HepG2 (cell line): ENCODE results near the gene BMF. TPM values are rescaled to one million over a fixed set of nuclear protein-coding genes. Genes with fewer than 3 reads are reported as not detected.

Experiments
- CSRNP2 ChIP-seq: sonication (generic); formaldehyde crosslinking; conservative IDR thresholded peaks from 2 replicates; pipeline ENCODE4 v1.8.0; 2022; ENCODE audit warnings: low read depth, missing genetic modification reagents
- HOXD1 ChIP-seq: sonication (generic); formaldehyde crosslinking; IDR thresholded peaks from 2 replicates; pipeline ENCODE4 v1.5.0; 2020; ENCODE audit warnings: missing genetic modification reagents
- KAT7 ChIP-seq: IDR thresholded peaks from 2 replicates; pipeline ENCODE4 v1.6.1; 2018; ENCODE audit warnings: borderline replicate concordance, missing compliant biosample characterization
- KLF13 ChIP-seq: sonication (generic); formaldehyde crosslinking; IDR thresholded peaks from 2 replicates; pipeline ENCODE4 v1.4.0; 2020; ENCODE audit warnings: mild to moderate bottlenecking, missing genetic modification reagents
- LCORL ChIP-seq, 2 experiments: fragments of 450-650 bp in 1 of 2; sonication (generic) in 1 of 2; formaldehyde crosslinking in 1 of 2; IDR thresholded peaks; 2 replicates each; pipeline versions ENCODE4 v1.5.0 to v1.6.1; 2017 to 2020; ENCODE audit warnings: antibody characterized with exemption in 1 of 2, missing genetic modification reagents in 1 of 2
- MEF2D ChIP-seq: sonication (generic); formaldehyde crosslinking; IDR thresholded peaks from 2 replicates; pipeline ENCODE4 v1.5.1; 2020; ENCODE audit warnings: mild to moderate bottlenecking, missing genetic modification reagents
- PLRG1 ChIP-seq: fragments of 450-650 bp; conservative IDR thresholded peaks from 2 replicates; pipeline ENCODE4 v1.6.1; 2016
- TARDBP ChIP-seq: sonication (generic); formaldehyde crosslinking; IDR thresholded peaks from 2 replicates; pipeline ENCODE4 v1.8.0; 2022; ENCODE audit warnings: mild to moderate bottlenecking, missing genetic modification reagents
- TFE3 ChIP-seq: IDR thresholded peaks from 2 replicates; pipeline ENCODE4 v1.6.1; 2016
- TSC22D2 ChIP-seq: sonication (generic); formaldehyde crosslinking; IDR thresholded peaks from 2 replicates; pipeline ENCODE4 v1.5.1; 2020; ENCODE audit warnings: missing genetic modification reagents, mild to moderate bottlenecking, borderline replicate concordance
- ZNF292 ChIP-seq: sonication (generic); formaldehyde crosslinking; IDR thresholded peaks from 2 replicates; pipeline ENCODE4 v1.8.1; 2022; ENCODE audit warnings: mild to moderate bottlenecking, low read depth, missing genetic modification reagents, borderline replicate concordance
- ZNF550 ChIP-seq: sonication (generic); formaldehyde crosslinking; IDR thresholded peaks from 2 replicates; pipeline ENCODE4 v1.4.0; 2020; ENCODE audit warnings: mild to moderate bottlenecking, missing genetic modification reagents, borderline replicate concordance
- ZNF580 ChIP-seq: IDR thresholded peaks from 2 replicates; pipeline ENCODE4 v1.6.1; 2016; ENCODE audit warnings: low read depth, borderline replicate concordance
- ZNF7 ChIP-seq: IDR thresholded peaks from 2 replicates; pipeline ENCODE4 v1.6.1; 2016; ENCODE audit warnings: missing biosample characterization, missing genetic modification reagents
- polyA plus RNA-seq, 8 experiments: library from polyadenylated mRNA; depleted of rRNA in 3 of 8; stranded (reverse) in 7 of 8; unstranded in 1 of 8; fragments of >200 nt; fragmentation: Illumina TruSeq in 4 of 8; extraction: Trizol in 4 of 8; gene quantifications; 2 replicates each; pipeline versions ENCODE4 v1.2.1 to v1.2.3, GENCODE V29; 2011 to 2016; ENCODE audit warnings: low read depth in 4 of 8, missing spikeins in 1 of 8, mixed read lengths in 1 of 8; ENCODE audit not compliant: insufficient read depth in 1 of 8
- total RNA-seq, 5 experiments: library from RNA; depleted of rRNA; stranded (reverse); fragments of >200 nt; fragmentation: Illumina TruSeq; extraction: Trizol; gene quantifications; 2 replicates each; pipeline ENCODE4 v1.2.3, GENCODE V29; 2016; ENCODE audit warnings: low read depth in 1 of 5

The BMF gene
- total and polyA plus RNA-seq, 2 of the 13 experiments (the other 11 are each of a cell fraction or from before 2014, with no cell fraction given) = 8.7 to 15.9 TPM

- TF ChIP-seq CSRNP2 = no peak
- TF ChIP-seq MEF2D (CRISPR knock-in tag) = no peak
- no peak for TF ChIP-seq ZNF580 (CRISPR knock-in tag)
- TF ChIP-seq PLRG1 = no peak
- no peak for TF ChIP-seq TARDBP
- TF ChIP-seq TSC22D2 = no peak
- TF ChIP-seq KLF13 = no peak
- TF ChIP-seq LCORL (IDR thresholded peaks at IDR 0.05) = no peak
- TF ChIP-seq LCORL (CRISPR knock-in tag; IDR thresholded peaks at IDR 0.05) = no peak
- no peak for TF ChIP-seq ZNF7 (CRISPR knock-in tag)
- TF ChIP-seq ZNF292 = no peak
- no peak for TF ChIP-seq TFE3
- no peak for TF ChIP-seq HOXD1 (CRISPR knock-in tag)
- no peak for TF ChIP-seq ZNF550 (CRISPR knock-in tag)
- no peak for TF ChIP-seq KAT7 (CRISPR knock-in tag)
- TF ChIP-seq, all 625 proteins: peak for 0
These were observed 59.7 kb downstream of the BMF start (continued) for GRCh38 chr15:40048926-40049475.
